HepG2 (cell line): Measurements from ENCODE around the gene ZFHX3. TPM values are rescaled to one million over a fixed set of nuclear protein-coding genes. Genes with fewer than 3 reads are reported as not detected.

ENCODE experiments used
- AHDC1 ChIP-seq: sonication (generic); formaldehyde crosslinking; IDR thresholded peaks from 2 replicates; pipeline ENCODE4 v1.5.1; 2020; ENCODE audit warnings: mild to moderate bottlenecking, missing genetic modification reagents, borderline replicate concordance
- BCL3 ChIP-seq: sonication (generic); formaldehyde crosslinking; IDR thresholded peaks from 2 replicates; pipeline ENCODE4 v1.5.1; 2020; ENCODE audit warnings: mild to moderate bottlenecking, missing genetic modification reagents, moderate library complexity
- CEBPB ChIP-seq: IDR thresholded peaks from 2 replicates; pipeline ENCODE4 v1.6.1; 2011; ENCODE audit warnings: low read depth, low read length, improper control_type of control experiment, borderline replicate concordance
- EED ChIP-seq: sonication (generic); formaldehyde crosslinking; IDR thresholded peaks from 2 replicates; pipeline ENCODE4 v1.5.0; 2020; ENCODE audit warnings: mild to moderate bottlenecking, missing genetic modification reagents
- ESRRA ChIP-seq: sonication (generic); formaldehyde crosslinking; IDR thresholded peaks from 2 replicates; pipeline ENCODE4 v1.5.1; 2020; ENCODE audit warnings: mild to moderate bottlenecking, low read depth, missing genetic modification reagents
- HES4 ChIP-seq: sonication (generic); formaldehyde crosslinking; IDR thresholded peaks from 2 replicates; pipeline ENCODE4 v1.9.0; 2021; ENCODE audit warnings: mild to moderate bottlenecking, missing genetic modification reagents, borderline replicate concordance
- HIVEP1 ChIP-seq: sonication (generic); formaldehyde crosslinking; IDR thresholded peaks from 2 replicates; pipeline ENCODE4 v1.4.0; 2020; ENCODE audit warnings: mild to moderate bottlenecking, missing genetic modification reagents
- HOXA7 ChIP-seq: sonication (generic); formaldehyde crosslinking; IDR thresholded peaks from 2 replicates; pipeline ENCODE4 v1.8.1; 2022; ENCODE audit warnings: mild to moderate bottlenecking, missing genetic modification reagents, moderate library complexity
- IKZF5 ChIP-seq: IDR thresholded peaks from 2 replicates; pipeline ENCODE4 v1.6.1; 2018; ENCODE audit warnings: missing genetic modification reagents, mild to moderate bottlenecking, missing compliant biosample characterization
- NCOA5 ChIP-seq: sonication (generic); formaldehyde crosslinking; IDR thresholded peaks from 2 replicates; pipeline ENCODE4 v1.4.0; 2020; ENCODE audit warnings: missing genetic modification reagents
- PAXIP1 ChIP-seq: sonication (generic); formaldehyde crosslinking; conservative IDR thresholded peaks from 2 replicates; pipeline ENCODE4 v1.4.0; 2020; ENCODE audit warnings: mild to moderate bottlenecking, missing genetic modification reagents, moderate library complexity
- UBTF ChIP-seq: sonication (generic); formaldehyde crosslinking; IDR thresholded peaks from 2 replicates; pipeline ENCODE4 v1.4.0; 2020; ENCODE audit warnings: mild to moderate bottlenecking, missing genetic modification reagents
- ZMYM3 ChIP-seq: sonication (generic); formaldehyde crosslinking; IDR thresholded peaks from 2 replicates; pipeline ENCODE4 v1.5.1; 2020; ENCODE audit warnings: mild to moderate bottlenecking, missing genetic modification reagents
- ZNF10 ChIP-seq: sonication (generic); formaldehyde crosslinking; IDR thresholded peaks from 2 replicates; pipeline ENCODE4 v1.4.0; 2020; ENCODE audit warnings: mild to moderate bottlenecking, low read depth, missing genetic modification reagents, borderline replicate concordance
- ZNF296 ChIP-seq: sonication (generic); formaldehyde crosslinking; conservative IDR thresholded peaks from 2 replicates; pipeline ENCODE4 v1.5.0; 2020; ENCODE audit warnings: mild to moderate bottlenecking, missing genetic modification reagents
- polyA plus RNA-seq, 8 experiments: library from polyadenylated mRNA; depleted of rRNA in 3 of 8; stranded (reverse) in 7 of 8; unstranded in 1 of 8; fragments of >200 nt; fragmentation: Illumina TruSeq in 4 of 8; extraction: Trizol in 4 of 8; gene quantifications; 2 replicates each; pipeline versions ENCODE4 v1.2.1 to v1.2.3, GENCODE V29; 2011 to 2016; ENCODE audit warnings: low read depth in 4 of 8, missing spikeins in 1 of 8, mixed read lengths in 1 of 8; ENCODE audit not compliant: insufficient read depth in 1 of 8
- total RNA-seq, 5 experiments: library from RNA; depleted of rRNA; stranded (reverse); fragments of >200 nt; fragmentation: Illumina TruSeq; extraction: Trizol; gene quantifications; 2 replicates each; pipeline ENCODE4 v1.2.3, GENCODE V29; 2016; ENCODE audit warnings: low read depth in 1 of 5

ZFHX3 gene
- total and polyA plus RNA-seq, 2 of the 13 experiments (the other 11 are each of a cell fraction or from before 2014, with no cell fraction given): 5.0 to 6.0 TPM

GRCh38 chr16:73092236-73092781 is 44.4 kb upstream of the ZFHX3 start (continued):
- TF ChIP-seq AHDC1 (CRISPR knock-in tag) (no peak), CEBPB (peak; percentile 62; the same call in 1 of the 2 replicates), UBTF (no peak), ZNF296 (no peak), ZMYM3 (CRISPR knock-in tag) (no peak), BCL3 (CRISPR knock-in tag) (no peak), ESRRA (CRISPR knock-in tag) (no peak), NCOA5 (CRISPR knock-in tag) (no peak), PAXIP1 (CRISPR knock-in tag) (peak; percentile 30; the same call in 1 of the 2 replicates), HES4 (no peak), IKZF5 (CRISPR knock-in tag) (0 out of 2 replicates have a peak, but pooled peaks have one; percentile 44), HOXA7 (CRISPR knock-in tag) (no peak), HIVEP1 (CRISPR knock-in tag) (no peak), EED (CRISPR knock-in tag) (no peak), ZNF10 (CRISPR knock-in tag) (no peak)
